ENCODE measurements around the gene MITF. TPM values are rescaled to one million over a fixed set of nuclear protein-coding genes. Genes with fewer than 3 reads are reported as not detected.

Gene MITF
- total RNA-seq, 2 experiments from 2014 or later: not detected

GRCh38 chr3:70006089-70006488, 266.8 kb downstream of the MITF start:
- CTCF ChIA-PET (ENCODE audit: unreplicated experiment): no interaction called here

DNA sequence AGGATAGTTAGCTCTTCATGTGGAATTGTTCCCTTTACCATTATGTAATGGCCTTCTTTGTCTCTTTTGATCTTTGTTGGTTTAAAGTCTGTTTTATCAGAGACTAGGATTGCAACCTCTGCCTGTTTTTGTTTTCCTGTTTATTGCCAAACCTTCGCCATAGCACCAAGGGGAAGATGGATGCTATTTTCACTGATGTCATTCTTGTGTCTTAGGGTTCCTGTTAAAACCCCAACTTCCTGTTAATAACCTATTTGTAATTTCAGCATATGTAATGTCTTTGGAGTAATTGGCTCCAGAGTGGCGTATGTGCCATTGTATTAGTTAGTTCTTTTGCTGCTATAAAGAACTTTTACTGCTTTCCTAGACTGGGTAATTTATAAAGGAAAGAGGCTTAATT, 271.1 kb downstream of the MITF start:
- H3K4me1 ChIP-seq (ENCODE audit: insufficient read depth, low read length, poor library complexity, severe bottlenecking): no peaks in the 10 kb centered on the region
- no peaks in the 10 kb centered on the region for H3K79me2 ChIP-seq (ENCODE audit: insufficient read depth, low read depth, low read length)
- H2AFZ ChIP-seq (ENCODE audit: low read length): no peak overlapping the region
- no TSS peak for BruUV-seq (replicated peaks)
- H3K9me3 ChIP-seq (ENCODE audit: low read length): no peaks in the 10 kb centered on the region
- no peaks in the 10 kb centered on the region for H3K36me3 ChIP-seq (ENCODE audit: insufficient read depth, low read length)
- no peak for DNase-seq (ENCODE audit: low spot score)
- ChIA-PET CTCF (ENCODE audit: unreplicated experiment) (no interaction called here), POLR2A (no interaction called here)
- no peak overlapping the region for H3K4me2 ChIP-seq (ENCODE audit: low read length)
- intact Hi-C loops (cut with micrococcal nuclease; ENCODE audit: unreplicated experiment): no loop called here
- no peaks in the 10 kb centered on the region for H3K9me2 ChIP-seq (ENCODE audit: insufficient read depth, low read length)
- no peak overlapping the region for H3K27ac ChIP-seq (ENCODE audit: low read depth, low read length, poor library complexity, severe bottlenecking)
- H3K4me3 ChIP-seq (ENCODE audit: low read depth, low read length, poor library complexity, severe bottlenecking): no peak overlapping the region
- no peaks in the 10 kb centered on the region for H4K20me1 ChIP-seq (ENCODE audit: insufficient read depth, low read length)
- TF ChIP-seq, protein P1, sequence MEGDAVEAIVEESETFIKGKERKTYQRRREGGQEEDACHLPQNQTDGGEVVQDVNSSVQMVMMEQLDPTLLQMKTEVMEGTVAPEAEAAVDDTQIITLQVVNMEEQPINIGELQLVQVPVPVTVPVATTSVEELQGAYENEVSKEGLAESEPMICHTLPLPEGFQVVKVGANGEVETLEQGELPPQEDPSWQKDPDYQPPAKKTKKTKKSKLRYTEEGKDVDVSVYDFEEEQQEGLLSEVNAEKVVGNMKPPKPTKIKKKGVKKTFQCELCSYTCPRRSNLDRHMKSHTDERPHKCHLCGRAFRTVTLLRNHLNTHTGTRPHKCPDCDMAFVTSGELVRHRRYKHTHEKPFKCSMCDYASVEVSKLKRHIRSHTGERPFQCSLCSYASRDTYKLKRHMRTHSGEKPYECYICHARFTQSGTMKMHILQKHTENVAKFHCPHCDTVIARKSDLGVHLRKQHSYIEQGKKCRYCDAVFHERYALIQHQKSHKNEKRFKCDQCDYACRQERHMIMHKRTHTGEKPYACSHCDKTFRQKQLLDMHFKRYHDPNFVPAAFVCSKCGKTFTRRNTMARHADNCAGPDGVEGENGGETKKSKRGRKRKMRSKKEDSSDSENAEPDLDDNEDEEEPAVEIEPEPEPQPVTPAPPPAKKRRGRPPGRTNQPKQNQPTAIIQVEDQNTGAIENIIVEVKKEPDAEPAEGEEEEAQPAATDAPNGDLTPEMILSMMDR (conservative IDR thresholded peaks at IDR 0.05; ENCODE audit: low read length): no peak
- no peak for TF ChIP-seq EZH2phosphoT487 (IDR thresholded peaks at IDR 0.05; ENCODE audit: borderline replicate concordance, low read depth, low read length)

More at GRCh38 chr3:70006089-70006488, 266.8 kb downstream of the MITF start:
- Histone ChIP-seq H2AFZ (ENCODE audit: low read length) (no peak overlapping the region), H3K4me1 (ENCODE audit: insufficient read depth, low read length, poor library complexity, severe bottlenecking) (no peaks in the 10 kb centered on the region), H3K36me3 (ENCODE audit: insufficient read depth, low read length) (no peaks in the 10 kb centered on the region), H3K9me3 (ENCODE audit: low read length) (0 out of 2 replicates have a peak, but pooled peaks cover 5% of the 10 kb centered on the region), H3K9me2 (ENCODE audit: insufficient read depth, low read length) (no peaks in the 10 kb centered on the region), H3K27ac (ENCODE audit: low read depth, low read length, poor library complexity, severe bottlenecking) (no peak overlapping the region), H4K20me1 (ENCODE audit: insufficient read depth, low read length) (no peaks in the 10 kb centered on the region), H3K79me2 (ENCODE audit: insufficient read depth, low read depth, low read length) (no peaks in the 10 kb centered on the region), H3K4me3 (ENCODE audit: low read depth, low read length, poor library complexity, severe bottlenecking) (no peak overlapping the region), H3K4me2 (ENCODE audit: low read length) (no peak overlapping the region)
- intact Hi-C loops (cut with micrococcal nuclease; ENCODE audit: unreplicated experiment): no loop called here
- DNase-seq (ENCODE audit: low spot score): no peak
- TF ChIP-seq, protein P1 (conservative IDR thresholded peaks at IDR 0.05; ENCODE audit: low read length): no peak
- no peak for TF ChIP-seq EZH2phosphoT487 (IDR thresholded peaks at IDR 0.05; ENCODE audit: borderline replicate concordance, low read depth, low read length)
- POLR2A ChIA-PET: no interaction called here
- no TSS peak for BruUV-seq (replicated peaks)

GRCh38 chr3:70011582-70011981, 272.3 kb downstream of the MITF start:
- CTCF ChIA-PET (ENCODE audit: unreplicated experiment): no interaction called here

More at GRCh38 chr3:70011582-70011981, 272.3 kb downstream of the MITF start:
- no peak for DNase-seq (ENCODE audit: low spot score)
- H2AFZ ChIP-seq (ENCODE audit: low read length): no peak overlapping the region
- H3K79me2 ChIP-seq (ENCODE audit: insufficient read depth, low read depth, low read length): no peaks in the 10 kb centered on the region
- H3K9me2 ChIP-seq (ENCODE audit: insufficient read depth, low read length): no peaks in the 10 kb centered on the region
- no peaks in the 10 kb centered on the region for H3K4me1 ChIP-seq (ENCODE audit: insufficient read depth, low read length, poor library complexity, severe bottlenecking)
- TF ChIP-seq, protein P1 (conservative IDR thresholded peaks at IDR 0.05; ENCODE audit: low read length): no peak
- no peak for TF ChIP-seq EZH2phosphoT487 (IDR thresholded peaks at IDR 0.05; ENCODE audit: borderline replicate concordance, low read depth, low read length)
- no peaks in the 10 kb centered on the region for H3K36me3 ChIP-seq (ENCODE audit: insufficient read depth, low read length)
- H3K4me3 ChIP-seq (ENCODE audit: low read depth, low read length, poor library complexity, severe bottlenecking): no peak overlapping the region
- POLR2A ChIA-PET: interaction anchor here (0.5 kb wide), 1 partner anchor 510 kb away, joined by 3 read pairs; no protein-coding TSS in a partner anchor
- no peak overlapping the region for H3K27ac ChIP-seq (ENCODE audit: low read depth, low read length, poor library complexity, severe bottlenecking)
- H3K4me2 ChIP-seq (ENCODE audit: low read length): no peak overlapping the region
- intact Hi-C loops (cut with micrococcal nuclease; ENCODE audit: unreplicated experiment): no loop called here
- no peaks in the 10 kb centered on the region for H3K9me3 ChIP-seq (ENCODE audit: low read length)
- H4K20me1 ChIP-seq (ENCODE audit: insufficient read depth, low read length): no peaks in the 10 kb centered on the region
- BruUV-seq (replicated peaks): no TSS peak

Small RNA genes within 50 kb of the gene (small RNA-seq; reads per million reads assigned to genes)
- not detected for gene RN7SL418P
